ENCODE data around the gene RBM4B. TPM values are rescaled to one million over a fixed set of nuclear protein-coding genes. Genes with fewer than 3 reads are reported as not detected.
A peak's percentile ranks its signal among the peaks of the same experiment; 100 is the strongest.
"Not testable (repeated sequence)": the region's sequence is repeated elsewhere in the genome, so short reads cannot be mapped to it uniquely, and the experiment has no call there.

Gene RBM4B
- total RNA-seq, 6 donors from 2014 or later, result 7.3 to 27.2 (median 13.9) TPM

DNA sequence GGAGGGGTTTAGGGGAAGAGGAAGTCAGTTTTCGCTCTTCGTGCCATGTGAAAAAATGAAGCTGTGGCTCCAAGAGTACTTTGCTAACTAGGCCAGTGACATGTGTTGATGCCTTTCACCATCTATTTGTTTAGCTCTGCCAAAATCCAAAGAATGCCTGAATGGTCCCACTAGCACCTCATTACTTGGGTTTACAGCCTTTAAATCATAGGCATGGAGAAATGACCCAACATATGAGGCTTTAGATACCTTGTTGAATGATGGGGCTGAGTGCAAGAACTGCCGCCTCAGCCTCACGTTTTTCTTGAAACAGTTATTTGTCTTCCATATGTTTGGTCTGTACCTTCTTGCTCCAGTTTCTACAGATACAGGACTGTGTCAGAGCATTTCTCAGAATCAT, 30.9 kb downstream of the RBM4B start:
- no peak overlapping the region for H3K4me3 ChIP-seq
- no peak overlapping the region for H3K27ac ChIP-seq
- H3K9me3 ChIP-seq, result no peaks in the 10 kb centered on the region
- H3K4me1 ChIP-seq, result peaks cover 46 to 58% (median 49%) of the 10 kb centered on the region in 4 donors
- H3K36me3 ChIP-seq, result peaks cover 11 to 91% (median 60%) of the 10 kb centered on the region in 4 donors
- 71 to 81% methylated on average over 4 of the region's 4 CpGs for WGBS, 2 donors
- no peak for DNase-seq
- no peaks in the 10 kb centered on the region for H3K27me3 ChIP-seq
- TF ChIP-seq POLR2AphosphoS5 (IDR thresholded peaks at IDR 0.05) (no peak), POLR2A (IDR thresholded peaks at IDR 0.05) (no peak), EP300 (IDR thresholded peaks at IDR 0.05) (no peak)
- TF ChIP-seq, protein P1, sequence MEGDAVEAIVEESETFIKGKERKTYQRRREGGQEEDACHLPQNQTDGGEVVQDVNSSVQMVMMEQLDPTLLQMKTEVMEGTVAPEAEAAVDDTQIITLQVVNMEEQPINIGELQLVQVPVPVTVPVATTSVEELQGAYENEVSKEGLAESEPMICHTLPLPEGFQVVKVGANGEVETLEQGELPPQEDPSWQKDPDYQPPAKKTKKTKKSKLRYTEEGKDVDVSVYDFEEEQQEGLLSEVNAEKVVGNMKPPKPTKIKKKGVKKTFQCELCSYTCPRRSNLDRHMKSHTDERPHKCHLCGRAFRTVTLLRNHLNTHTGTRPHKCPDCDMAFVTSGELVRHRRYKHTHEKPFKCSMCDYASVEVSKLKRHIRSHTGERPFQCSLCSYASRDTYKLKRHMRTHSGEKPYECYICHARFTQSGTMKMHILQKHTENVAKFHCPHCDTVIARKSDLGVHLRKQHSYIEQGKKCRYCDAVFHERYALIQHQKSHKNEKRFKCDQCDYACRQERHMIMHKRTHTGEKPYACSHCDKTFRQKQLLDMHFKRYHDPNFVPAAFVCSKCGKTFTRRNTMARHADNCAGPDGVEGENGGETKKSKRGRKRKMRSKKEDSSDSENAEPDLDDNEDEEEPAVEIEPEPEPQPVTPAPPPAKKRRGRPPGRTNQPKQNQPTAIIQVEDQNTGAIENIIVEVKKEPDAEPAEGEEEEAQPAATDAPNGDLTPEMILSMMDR (IDR thresholded peaks at IDR 0.05), result no peak
- ATAC-seq (ENCODE audit: low FRiP score in 2 of 2), result no peak

- 78 to 94% methylated on average over 16 to 21 of the region's 24 CpGs for WGBS, 2 donors
- H3K4me1 ChIP-seq, result peaks cover 70 to 86% (median 73%) of the 10 kb centered on the region in 4 donors
These were observed 33.8 kb downstream of the RBM4B start for GRCh38 chr11:66643745-66644437.

GRCh38 chr11:66641834-66642233, 35.9 kb downstream of the RBM4B start:
- H3K36me3 ChIP-seq, result peaks cover 11 to 71% (median 53%) of the 10 kb centered on the region in 4 donors
- peaks cover 79 to 91% (median 81%) of the 10 kb centered on the region in 4 donors for H3K4me1 ChIP-seq
- H3K9me3 ChIP-seq, result no peaks in the 10 kb centered on the region
- H3K4me3 ChIP-seq, result peak overlapping the region in 3 of 4 donors; percentile 18 to 85 (median 77)
- no peaks in the 10 kb centered on the region for H3K27me3 ChIP-seq
- H3K27ac ChIP-seq, result no peak overlapping the region
- DNase-seq (no peak), ATAC-seq (ENCODE audit: low FRiP score in 2 of 2) (no peak)
- 21 to 25% methylated on average over 3 of the region's 3 CpGs for WGBS, 2 donors
- no peak for TF ChIP-seq EP300 (IDR thresholded peaks at IDR 0.05)
- TF ChIP-seq POLR2A (IDR thresholded peaks at IDR 0.05), result no peak
- TF ChIP-seq, protein P1 (IDR thresholded peaks at IDR 0.05), result no peak
- TF ChIP-seq POLR2AphosphoS5 (IDR thresholded peaks at IDR 0.05), result no peak

More at GRCh38 chr11:66643745-66644437, 33.8 kb downstream of the RBM4B start:
- no peak for TF ChIP-seq POLR2AphosphoS5 (IDR thresholded peaks at IDR 0.05)
- TF ChIP-seq EP300 (IDR thresholded peaks at IDR 0.05), result no peak
- H3K36me3 ChIP-seq, result peaks cover 11 to 91% (median 65%) of the 10 kb centered on the region in 4 donors
- peak in 1 of 2 donors; percentile 47 for DNase-seq
- H3K27ac ChIP-seq, result no peak overlapping the region
- no peaks in the 10 kb centered on the region for H3K27me3 ChIP-seq
- no peak for ATAC-seq (ENCODE audit: low FRiP score in 2 of 2)
- peak overlapping the region in 1 of 4 donors; percentile 85 for H3K4me3 ChIP-seq
- H3K9me3 ChIP-seq, result no peaks in the 10 kb centered on the region

DNA sequence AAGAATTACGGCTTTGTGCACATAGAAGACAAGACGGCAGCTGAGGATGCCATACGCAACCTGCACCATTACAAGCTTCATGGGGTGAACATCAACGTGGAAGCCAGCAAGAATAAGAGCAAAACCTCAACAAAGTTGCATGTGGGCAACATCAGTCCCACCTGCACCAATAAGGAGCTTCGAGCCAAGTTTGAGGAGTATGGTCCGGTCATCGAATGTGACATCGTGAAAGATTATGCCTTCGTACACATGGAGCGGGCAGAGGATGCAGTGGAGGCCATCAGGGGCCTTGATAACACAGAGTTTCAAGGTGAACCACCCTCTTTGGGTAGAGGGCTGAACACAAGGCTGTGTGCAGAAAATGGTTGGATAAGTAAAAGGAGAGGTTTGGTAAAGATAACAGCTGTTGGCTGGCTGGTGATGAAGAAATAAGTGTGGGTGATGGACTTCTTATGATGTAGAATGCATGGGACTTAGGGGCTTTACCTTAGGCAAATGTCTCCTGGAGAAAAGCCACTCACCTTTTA, 37.8 kb downstream of the RBM4B start:
- H3K4me3 ChIP-seq, result peak overlapping the region in 3 of 4 donors; percentile 72 to 85 (median 77)
- WGBS, 2 donors, result 52 to 62% methylated on average over 8 to 10 of the region's 10 CpGs
- not testable (repeated sequence) for H3K27me3 ChIP-seq; ATAC-seq (ENCODE audit: low FRiP score in 2 of 2); H3K9me3 ChIP-seq; DNase-seq
- H3K36me3 ChIP-seq, result peaks cover 8 to 51% (median 37%) of the 10 kb centered on the region in 4 donors
- peaks cover 61 to 72% (median 65%) of the 10 kb centered on the region in 4 donors for H3K4me1 ChIP-seq
- peak overlapping the region in 1 of 4 donors; percentile 97 for H3K27ac ChIP-seq

DNA sequence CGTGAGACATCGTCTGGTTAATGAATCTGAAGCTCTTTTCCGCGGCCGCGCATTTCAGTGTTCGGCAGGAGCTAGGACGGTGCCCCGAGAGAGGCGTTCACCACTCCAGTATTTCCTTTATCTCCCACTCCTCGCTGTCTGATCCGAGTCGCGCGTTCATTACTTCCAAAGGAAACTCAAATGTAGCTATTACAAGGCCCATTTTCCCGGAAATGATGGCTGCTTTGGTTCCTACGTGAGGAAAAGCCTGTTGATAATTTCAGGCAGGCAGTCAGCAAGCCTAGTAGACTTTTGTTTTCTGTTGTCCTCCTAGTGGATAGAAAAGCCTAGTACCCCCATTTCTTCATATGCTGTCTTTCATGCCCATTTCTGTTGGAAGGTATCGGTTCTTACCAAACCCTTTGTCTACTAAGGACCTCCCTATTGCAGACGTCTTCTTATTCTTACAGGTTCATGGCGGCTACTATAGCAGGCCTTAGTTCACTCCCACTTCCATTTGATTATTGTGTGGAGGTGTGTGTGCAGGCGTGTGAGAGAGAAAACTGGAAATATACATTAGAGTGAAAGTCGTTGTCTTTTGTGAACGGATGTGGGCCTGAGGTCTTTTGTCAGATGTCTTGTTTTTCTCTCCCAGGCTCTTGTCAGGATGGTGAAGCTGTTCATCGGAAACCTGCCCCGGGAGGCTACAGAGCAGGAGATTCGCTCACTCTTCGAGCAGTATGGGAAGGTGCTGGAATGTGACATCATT, 38.4 kb downstream of the RBM4B start:
- DNase-seq (no peak), ATAC-seq (ENCODE audit: low FRiP score in 2 of 2) (peak in 1 of 2 donors; percentile 3)
- Histone ChIP-seq H3K27me3 (no peaks in the 10 kb centered on the region), H3K27ac (peak overlapping the region; percentile 91 to 97 (median 92)), H3K4me1 (peaks cover 55 to 65% (median 59%) of the 10 kb centered on the region in 4 donors), H3K36me3 (peaks cover 8 to 51% (median 33%) of the 10 kb centered on the region in 4 donors), H3K9me3 (no peaks in the 10 kb centered on the region), H3K4me3 (peak overlapping the region; percentile 72 to 87 (median 81))
- no peak for TF ChIP-seq POLR2A (IDR thresholded peaks at IDR 0.05)
- TF ChIP-seq, protein P1 (IDR thresholded peaks at IDR 0.05), result peak in 1 of 6 experiments; percentile 33
- WGBS, 2 donors, result 6% methylated on average over 27 of the region's 27 CpGs

Measured in upper lobe of left lung (tissue), 6 donors.